Brain pericyte (primary cell): ENCODE results near the gene BORCS6.
A peak's percentile ranks its signal among the peaks of the same experiment; 100 is the strongest.
"Not testable (repeated sequence)": the region's sequence is repeated elsewhere in the genome, so short reads cannot be mapped to it uniquely, and the experiment has no call there.

Source experiments
- DNase-seq: peaks from one replicate; pipeline ENCODE4 v3.0.0-alpha.2; 2012; ENCODE audit warnings: low read depth, low spot score

BORCS6 gene

GRCh38 chr17:8173056-8173870 is 16.7 kb downstream of the BORCS6 start:
- peak; percentile 93 for DNase-seq

- not testable (repeated sequence) for DNase-seq
These were observed 19.8 kb downstream of the BORCS6 start for GRCh38 chr17:8170186-8170585.

DNA sequence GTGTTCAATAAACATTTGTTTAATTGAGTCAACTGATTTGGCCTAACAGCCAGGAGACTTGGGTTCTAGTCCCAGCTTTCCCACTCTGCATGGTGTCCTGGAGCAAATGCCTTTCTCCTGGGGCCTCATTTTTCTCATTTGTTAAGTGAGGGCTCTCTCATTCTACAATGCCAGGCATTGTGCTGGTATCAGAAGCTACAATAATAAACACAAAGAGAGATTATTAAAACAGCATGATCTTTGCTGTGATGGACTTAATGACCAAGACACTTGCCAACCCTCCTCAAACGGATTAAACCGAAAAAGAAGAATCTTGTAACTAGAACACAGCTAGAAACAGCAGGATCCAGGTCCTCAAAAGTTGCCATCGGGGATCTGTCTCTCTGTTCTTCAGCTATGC is 22.5 kb downstream of the BORCS6 start:
- no peak for DNase-seq

- no peak for DNase-seq
These were observed 23.2 kb downstream of the BORCS6 start for GRCh38 chr17:8166731-8167130.

DNA sequence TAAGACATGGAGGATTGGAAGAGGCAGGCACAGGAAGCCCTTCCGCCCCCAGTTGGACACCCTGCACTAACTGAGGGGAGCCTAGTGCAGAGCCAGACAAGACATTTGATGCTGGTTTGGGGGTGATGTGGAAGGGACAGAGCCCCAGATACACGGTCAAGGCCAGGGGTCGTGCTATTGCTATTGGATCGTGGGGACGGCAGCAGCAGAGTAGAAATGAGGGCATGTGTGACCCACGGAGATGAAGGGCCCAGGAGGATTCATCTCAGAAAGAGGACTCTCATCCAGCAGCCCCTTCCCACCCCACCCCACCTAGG is 25.2 kb downstream of the BORCS6 start:
- DNase-seq, result no peak

- DNase-seq, result no peak
These were observed 25.8 kb downstream of the BORCS6 start for GRCh38 chr17:8163978-8164814.

- DNase-seq, result no peak
These were observed 26.7 kb downstream of the BORCS6 start for GRCh38 chr17:8162997-8163977.

GRCh38 chr17:8162233-8162996 is 27.6 kb downstream of the BORCS6 start, which contains the start of gene VAMP2:
VAMP2 (minus strand) TSS chr17:8162948; CDS start chr17:8162879, 69 bp downstream.
- no peak for DNase-seq

- DNase-seq, result no peak
These were observed 28.4 kb downstream of the BORCS6 start for GRCh38 chr17:8161289-8162232.

GRCh38 chr17:8160741-8161221 is 29.2 kb downstream of the BORCS6 start:
- DNase-seq, result no peak

DNA sequence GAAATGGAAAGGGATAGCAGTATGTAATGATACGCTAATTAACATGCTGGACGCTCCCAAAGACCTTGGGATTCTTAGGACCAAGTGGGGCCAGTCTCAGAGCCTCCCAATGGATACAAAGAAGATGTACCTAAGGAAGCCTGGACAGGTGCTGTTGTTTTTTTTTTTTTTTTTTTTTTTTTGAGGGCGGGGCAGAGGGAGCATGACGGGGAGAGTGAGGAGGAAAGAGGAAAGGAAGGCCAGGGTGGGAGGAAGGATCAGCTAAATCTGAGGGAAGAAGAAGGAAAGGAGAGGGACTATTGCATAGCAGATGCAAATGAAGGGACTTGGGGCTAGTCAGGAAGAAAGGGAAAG is 29.8 kb downstream of the BORCS6 start:
- no peak for DNase-seq

DNA sequence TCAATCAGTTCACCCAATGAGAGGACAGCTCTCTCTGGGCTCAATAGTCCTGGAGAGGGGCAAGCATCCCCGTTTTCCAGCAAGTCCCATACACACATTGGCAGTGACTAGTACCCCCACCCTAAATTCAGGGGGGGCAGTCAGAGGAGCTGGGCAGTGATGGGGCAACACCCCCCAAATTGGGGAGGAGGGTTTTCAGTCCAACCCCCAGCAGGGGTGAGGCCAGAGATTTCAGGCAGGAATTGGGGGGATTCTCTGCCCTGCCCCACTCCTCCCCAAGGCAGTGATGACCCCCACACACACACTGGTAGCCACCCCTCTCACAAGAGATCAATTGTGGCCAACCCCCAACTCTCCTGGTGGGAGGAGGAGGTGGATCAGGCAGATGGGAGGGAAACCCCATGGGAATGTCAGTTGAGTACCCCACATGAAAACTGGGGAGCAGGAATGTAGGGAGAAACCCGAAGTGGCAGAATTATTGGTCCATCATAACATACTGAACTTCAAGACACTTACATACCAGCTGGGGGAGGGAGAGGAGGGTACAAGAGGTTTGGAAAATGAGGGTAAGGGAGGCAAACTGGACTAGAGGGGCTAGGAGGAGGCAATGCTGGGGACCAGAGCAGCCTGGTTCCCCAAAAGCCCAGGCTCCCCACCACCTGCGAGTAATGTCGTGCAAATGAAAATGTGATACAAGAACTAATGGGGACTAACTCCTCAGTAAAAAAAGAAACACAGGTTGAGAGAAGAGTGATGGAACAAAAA is 30.3 kb downstream of the BORCS6 start:
- DNase-seq, result no peak

DNA sequence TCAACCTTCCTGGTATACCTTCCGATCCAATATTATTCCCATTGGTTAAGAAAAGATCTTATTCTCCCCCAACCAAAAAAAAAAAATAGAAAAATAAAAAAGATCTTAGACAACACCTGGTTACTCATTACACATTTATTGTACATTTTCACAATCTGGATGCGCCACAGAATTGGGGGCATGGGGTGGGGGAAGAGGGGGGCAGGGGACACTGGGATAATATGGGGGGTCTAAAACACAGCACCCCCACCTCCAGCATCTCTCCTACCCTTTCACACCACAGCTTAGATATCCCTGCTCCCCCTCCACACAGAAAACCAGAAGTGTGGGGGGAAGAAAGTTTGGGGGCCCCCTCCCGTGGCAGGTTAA is 31.0 kb downstream of the BORCS6 start:
- no peak for DNase-seq

GRCh38 chr17:8158267-8159031 is 31.5 kb downstream of the BORCS6 start:
- DNase-seq, result no peak

DNA sequence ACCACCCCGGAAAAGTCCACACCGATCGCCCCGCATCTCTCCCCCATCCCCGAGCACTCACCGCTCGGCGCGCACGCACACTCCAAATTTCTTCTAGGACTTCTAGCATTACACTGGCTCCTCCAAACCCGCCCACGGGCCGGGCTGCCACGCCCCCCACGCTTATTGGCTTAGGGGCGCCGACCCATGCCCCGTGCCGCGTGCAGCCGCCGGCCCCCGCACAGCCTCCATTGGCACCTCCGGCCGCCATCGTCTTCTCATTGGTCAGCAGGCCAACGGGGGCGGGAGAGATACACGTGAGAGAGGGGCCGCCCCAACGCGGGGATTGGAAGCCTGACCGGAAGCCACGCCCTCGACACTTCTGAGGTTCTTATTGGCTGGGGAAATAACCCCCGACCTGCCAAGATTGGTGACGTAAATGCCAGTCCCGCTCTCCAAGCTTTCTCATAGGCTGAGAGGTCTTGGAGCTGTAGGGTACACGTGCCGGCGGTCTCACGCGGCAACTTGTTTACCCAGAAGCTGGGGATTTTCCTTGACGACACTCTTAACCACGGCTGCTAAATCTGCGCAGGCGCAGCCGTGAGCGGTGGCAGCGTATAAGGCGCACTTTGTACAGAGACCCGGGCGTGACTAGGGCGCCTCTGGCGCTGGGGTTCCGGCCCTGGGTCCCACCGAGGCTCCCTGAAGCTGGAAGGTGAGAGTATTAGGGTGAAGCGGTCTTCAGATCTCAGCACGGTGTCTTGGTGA is 33.6 kb downstream of the BORCS6 start:
- DNase-seq, result peak; percentile 100

DNA sequence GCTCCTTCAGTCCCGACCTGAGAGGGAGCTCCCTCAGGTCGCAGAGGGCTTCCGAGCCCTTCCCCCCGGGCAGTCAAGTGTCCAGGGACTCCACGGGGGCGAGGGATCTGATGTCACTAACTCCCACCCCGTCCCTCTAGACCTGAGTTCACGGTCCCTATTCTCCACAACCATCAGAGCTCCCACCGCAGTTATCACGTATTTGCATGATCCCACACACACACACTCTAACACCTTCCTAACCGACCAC is 34.1 kb downstream of the BORCS6 start:
- DNase-seq, result no peak

GRCh38 chr17:8155231-8155995 is 34.6 kb downstream of the BORCS6 start:
- DNase-seq, result no peak
